ENCODE data around the gene EYA2.
"Not testable (repeated sequence)": the region's sequence is repeated elsewhere in the genome, so short reads cannot be mapped to it uniquely, and the experiment has no call there.

EYA2 gene

GRCh38 chr20:46930640-46931339 lies 36.1 kb downstream of the EYA2 start:
- no peak for DNase-seq (ENCODE audit: low read depth)

- no peak for DNase-seq (ENCODE audit: low read depth)
These were observed 37.1 kb downstream of the EYA2 start for GRCh38 chr20:46931699-46932098.

- DNase-seq (ENCODE audit: low read depth): not testable (repeated sequence)
These were observed 37.8 kb downstream of the EYA2 start for GRCh38 chr20:46932439-46932838.

- DNase-seq (ENCODE audit: low read depth): no peak
These were observed 38.5 kb downstream of the EYA2 start for GRCh38 chr20:46933150-46933549.

GRCh38 chr20:46934746-46935287 lies 40.2 kb downstream of the EYA2 start:
- DNase-seq (ENCODE audit: low read depth): no peak

- DNase-seq (ENCODE audit: low read depth): no peak
These were observed 40.9 kb downstream of the EYA2 start for GRCh38 chr20:46935394-46936017.

- no peak for DNase-seq (ENCODE audit: low read depth)
These were observed 41.9 kb downstream of the EYA2 start for GRCh38 chr20:46936415-46937156.

GRCh38 chr20:46937157-46937523 lies 42.5 kb downstream of the EYA2 start:
- no peak for DNase-seq (ENCODE audit: low read depth)

- DNase-seq (ENCODE audit: low read depth): no peak
These were observed 43.0 kb downstream of the EYA2 start for GRCh38 chr20:46937533-46938226.

GRCh38 chr20:46938434-46938833 lies 43.8 kb downstream of the EYA2 start:
- no peak for DNase-seq (ENCODE audit: low read depth)

- no peak for DNase-seq (ENCODE audit: low read depth)
These were observed 44.7 kb downstream of the EYA2 start for GRCh38 chr20:46939031-46939965.

- DNase-seq (ENCODE audit: low read depth): no peak
These were observed 46.0 kb downstream of the EYA2 start for GRCh38 chr20:46940616-46941015.

- DNase-seq (ENCODE audit: low read depth): no peak
These were observed 46.8 kb downstream of the EYA2 start for GRCh38 chr20:46941404-46941803.

- DNase-seq (ENCODE audit: low read depth): no peak
These were observed 49.4 kb downstream of the EYA2 start for GRCh38 chr20:46943861-46944591.

- no peak for DNase-seq (ENCODE audit: low read depth)
These were observed 50.8 kb downstream of the EYA2 start for GRCh38 chr20:46945465-46945864.

GRCh38 chr20:46946181-46946624 lies 51.6 kb downstream of the EYA2 start:
- no peak for DNase-seq (ENCODE audit: low read depth)

GRCh38 chr20:46946796-46947195 lies 52.2 kb downstream of the EYA2 start:
- DNase-seq (ENCODE audit: low read depth): no peak

GRCh38 chr20:46948081-46948480 lies 53.4 kb downstream of the EYA2 start:
- DNase-seq (ENCODE audit: low read depth): no peak

- no peak for DNase-seq (ENCODE audit: low read depth)
These were observed 56.8 kb downstream of the EYA2 start for GRCh38 chr20:46951405-46951804.

- DNase-seq (ENCODE audit: low read depth): no peak
These were observed 57.3 kb downstream of the EYA2 start for GRCh38 chr20:46951840-46952497.
